ENCODE results near the gene MTMR2. TPM values are rescaled to one million over a fixed set of nuclear protein-coding genes. Genes with fewer than 3 reads are reported as not detected.

MTMR2 gene
- total and polyA plus RNA-seq, 10 of the 15 experiments (the other 5 are each of a cell fraction or from before 2014, with no cell fraction given), result 7.6 to 46.6 (median 22.5) TPM

GRCh38 chr11:95799546-95799945, 124.4 kb downstream of the MTMR2 start:
- SMC1A ChIA-PET (ENCODE audit: uncharacterized antibody, unreplicated experiment), result interaction anchor here (0.7 to 1.3 kb wide), 4 partner anchors 8 to 594 kb away, joined by 3 to 6 read pairs (median 4); no protein-coding TSS in a partner anchor
- intact Hi-C loops (cut with micrococcal nuclease; ENCODE audit: unreplicated experiment) (no loop called here), in situ Hi-C loops (cut with MboI) (no loop called here)
- no peak for FAIRE-seq
- POLR2A ChIA-PET, result no interaction called here
- BruUV-seq (replicated peaks), result no TSS peak
- TF ChIP-seq USF1 (IDR thresholded peaks at IDR 0.05; ENCODE audit: borderline replicate concordance, extremely low read length, insufficient read depth, low read depth, low read length) (no peak), CBX3 (IDR thresholded peaks at IDR 0.05; ENCODE audit: borderline replicate concordance, low read depth) (no peak), FOS (IDR thresholded peaks at IDR 0.05; ENCODE audit: borderline replicate concordance, extremely low read depth, insufficient read length) (no peak), MLLT1 (IDR thresholded peaks at IDR 0.05) (no peak), IKZF2 (IDR thresholded peaks at IDR 0.05) (no peak), ZBTB40 (IDR thresholded peaks at IDR 0.05; ENCODE audit: borderline replicate concordance) (no peak), YY1 (IDR thresholded peaks at IDR 0.05; ENCODE audit: low read depth, low read length) (no peak), ZZZ3 (IDR thresholded peaks at IDR 0.05; ENCODE audit: control insufficient read depth, insufficient read length, low read depth) (no peak), IRF5 (IDR thresholded peaks at IDR 0.05; ENCODE audit: borderline replicate concordance) (no peak), SIX5 (IDR thresholded peaks at IDR 0.05; ENCODE audit: low read depth, low read length, severe bottlenecking) (no peak), REST (IDR thresholded peaks at IDR 0.05; ENCODE audit: low read depth, low read length) (no peak), BRCA1 (IDR thresholded peaks at IDR 0.05; ENCODE audit: low read depth, low read length) (no peak)
- no peak overlapping the region for H3K4me2 ChIP-seq (ENCODE audit: control insufficient read depth, insufficient read depth)
- H3K79me2 ChIP-seq (ENCODE audit: control insufficient read depth, insufficient read depth, low read length), result peaks cover 31% of the 10 kb centered on the region
- CTCF ChIA-PET, result no interaction called here
- no peak for DNase-seq (ENCODE audit: low read depth, low spot score)
- no peak overlapping the region for H3K27ac ChIP-seq (ENCODE audit: control insufficient read depth, insufficient read depth)
- H3K4me1 ChIP-seq (ENCODE audit: control insufficient read depth, insufficient read depth, low read length), result no peaks in the 10 kb centered on the region
- H3K36me3 ChIP-seq (ENCODE audit: control insufficient read depth in 2 of 2, insufficient read depth in 2 of 2, low read length in 1 of 2), result peaks cover 0 to 11% of the 10 kb centered on the region in 2 experiments; a peak in 3 of 4 replicates
- H2AFZ ChIP-seq (ENCODE audit: control insufficient read depth, low read depth, low read length), result no peak overlapping the region
- 100% methylated on average over 1 of the region's 1 CpG for WGBS (ENCODE audit: insufficient coverage, insufficient replicate concordance, low lambda C conversion rate, missing lambda C conversion rate)
- no peaks in the 10 kb centered on the region for H3K9me3 ChIP-seq (replicated peaks; ENCODE audit: control insufficient read depth, insufficient read depth, low read length)
- RAD21 ChIA-PET (ENCODE audit: unreplicated experiment), result no interaction called here
- no peak overlapping the region for H3K9ac ChIP-seq (ENCODE audit: control insufficient read depth, insufficient read depth, low read length)
- H4K20me1 ChIP-seq (ENCODE audit: control insufficient read depth, insufficient read depth), result no peaks in the 10 kb centered on the region
- ATAC-seq, result no peak
- no peaks in the 10 kb centered on the region for H3K27me3 ChIP-seq (replicated peaks in 1 of 2; ENCODE audit: control insufficient read depth in 2 of 2, insufficient read depth in 2 of 2, low read length in 1 of 2)
- no peak overlapping the region for H3K4me3 ChIP-seq
